Hypothalamus (tissue), 51 donors: Measurements from ENCODE around the gene IRS1.
A peak's percentile ranks its signal among the peaks of the same experiment; 100 is the strongest.

Experiments used
- DNase-seq, 51 donors: peaks; one replicate each; lab custom pipeline; 2025; lab: John Stamatoyannopoulos, UW

The IRS1 gene

GRCh38 chr2:226766352-226767055 lies 33.1 kb downstream of the IRS1 start:
- DNase-seq = no peak

GRCh38 chr2:226763320-226763719 lies 36.3 kb downstream of the IRS1 start:
- no peak for DNase-seq

GRCh38 chr2:226761195-226761583 lies 38.4 kb downstream of the IRS1 start:
- no peak for DNase-seq

- DNase-seq = no peak
Measured at GRCh38 chr2:226760412-226761194, 39.0 kb downstream of the IRS1 start.

- DNase-seq = no peak
Measured at GRCh38 chr2:226759768-226760167, 39.9 kb downstream of the IRS1 start.

- DNase-seq = no peak
Measured at GRCh38 chr2:226758921-226759640, 40.5 kb downstream of the IRS1 start.

GRCh38 chr2:226756131-226756530 lies 43.5 kb downstream of the IRS1 start:
- no peak for DNase-seq

- DNase-seq = no peak
Measured at GRCh38 chr2:226755631-226756030, 44.0 kb downstream of the IRS1 start.

- no peak for DNase-seq
Measured at GRCh38 chr2:226754821-226755604, 44.6 kb downstream of the IRS1 start.

GRCh38 chr2:226752887-226753286 lies 46.7 kb downstream of the IRS1 start:
- DNase-seq = no peak

GRCh38 chr2:226747288-226747687 lies 52.3 kb downstream of the IRS1 start:
- no peak for DNase-seq

- no peak for DNase-seq
Measured at GRCh38 chr2:226746196-226746800, 53.3 kb downstream of the IRS1 start.

GRCh38 chr2:226743915-226744314 lies 55.7 kb downstream of the IRS1 start:
- no peak for DNase-seq

- DNase-seq = peak in 42 of 51 donors; percentile 2 to 79 (median 40)
Measured at GRCh38 chr2:226742347-226742746, 57.3 kb downstream of the IRS1 start.

GRCh38 chr2:226740039-226740648 lies 59.5 kb downstream of the IRS1 start:
- no peak for DNase-seq

- no peak for DNase-seq
Measured at GRCh38 chr2:226739545-226740030, 60.0 kb downstream of the IRS1 start.

- peak in 1 of 51 donors; percentile 3 for DNase-seq
Measured at GRCh38 chr2:226738821-226739544, 60.6 kb downstream of the IRS1 start.

GRCh38 chr2:226738191-226738820 lies 61.3 kb downstream of the IRS1 start:
- DNase-seq = no peak
